Stimulated activated CD4-positive, alpha-beta T cell treated with anti-CD3 and anti-CD28 coated beads, Interleukin-12 subunit alpha, Interleukin-12 subunit beta, amount 100 ng/mL, for 24 hours (primary cell): ENCODE data around the gene TBL3.
"Not testable (repeated sequence)": the region's sequence is repeated elsewhere in the genome, so short reads cannot be mapped to it uniquely, and the experiment has no call there.

Experiments used
- DNase-seq, 2 experiments: peaks; one replicate each; pipeline ENCODE4 v3.0.0-alpha.2; 2020; ENCODE audit warnings: low read depth in 2 of 2

TBL3 gene

GRCh38 chr16:1998852-1999801 lies 27.3 kb downstream of the TBL3 start:
- DNase-seq: no peak

- DNase-seq: no peak
These were observed 28.1 kb downstream of the TBL3 start for GRCh38 chr16:1999866-2000514.

DNA sequence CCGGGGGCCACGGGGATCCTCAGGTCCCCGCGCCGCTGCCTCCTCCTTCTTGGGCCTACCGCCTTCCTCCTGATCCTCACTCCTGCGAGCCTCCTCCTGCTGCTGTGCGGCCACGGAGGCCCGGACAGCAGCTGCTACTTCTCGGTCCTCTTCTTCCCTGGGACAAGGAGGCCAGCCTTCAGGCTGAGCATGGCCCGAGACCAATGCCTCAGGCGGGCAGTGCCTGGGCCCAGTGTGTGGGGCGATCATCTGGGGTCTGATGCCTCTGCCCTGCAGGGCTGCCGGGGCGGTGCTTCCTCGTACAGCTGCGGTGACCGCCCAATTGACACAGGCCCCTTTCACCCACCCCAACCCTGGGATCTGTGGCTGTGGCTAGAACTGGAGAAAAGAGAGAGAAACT lies 29.2 kb downstream of the TBL3 start:
- no peak for DNase-seq

DNA sequence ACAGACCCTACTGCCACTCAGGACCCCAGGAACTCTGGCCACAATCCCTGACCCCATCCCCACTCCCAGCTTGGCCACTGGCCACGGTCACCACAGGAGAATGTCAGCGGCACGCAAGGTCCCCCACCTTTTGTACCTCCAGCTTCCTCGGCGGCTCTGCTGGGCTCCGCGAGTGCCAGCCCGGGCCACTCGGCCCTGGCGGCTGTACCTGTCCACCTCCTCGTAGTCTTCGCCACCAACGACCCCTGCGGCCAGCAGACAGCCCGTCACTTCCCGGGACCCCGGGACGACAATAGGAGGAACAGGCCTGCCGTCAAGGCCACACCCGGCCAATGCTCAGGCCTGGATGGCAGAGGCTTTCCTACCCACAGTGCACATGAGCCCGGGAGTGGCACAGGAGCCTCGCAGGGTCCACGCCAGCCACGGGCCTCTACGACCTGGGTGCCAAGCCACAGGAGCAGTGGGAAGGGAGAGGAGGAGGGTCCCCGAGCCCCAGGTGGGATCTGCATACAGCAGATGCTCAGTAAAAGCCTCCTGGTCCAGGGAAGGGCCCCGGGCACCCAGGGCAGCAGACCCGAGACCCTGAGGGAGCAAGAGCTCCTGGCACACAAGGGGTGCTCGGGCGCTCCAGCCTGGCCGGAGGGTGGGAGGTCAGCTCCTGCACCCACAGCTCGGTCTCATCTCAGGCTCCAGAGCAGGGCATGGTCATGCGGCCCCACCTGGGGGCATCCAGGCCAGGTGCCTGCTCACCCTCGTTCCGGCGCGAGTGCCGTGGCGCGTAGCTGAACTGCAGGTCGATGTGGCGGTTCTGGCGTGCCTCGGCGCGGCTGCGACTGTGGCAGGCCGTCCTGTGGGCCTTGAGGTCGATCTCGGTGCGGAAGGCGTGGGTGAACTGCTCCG lies 29.9 kb downstream of the TBL3 start:
- DNase-seq: no peak

DNA sequence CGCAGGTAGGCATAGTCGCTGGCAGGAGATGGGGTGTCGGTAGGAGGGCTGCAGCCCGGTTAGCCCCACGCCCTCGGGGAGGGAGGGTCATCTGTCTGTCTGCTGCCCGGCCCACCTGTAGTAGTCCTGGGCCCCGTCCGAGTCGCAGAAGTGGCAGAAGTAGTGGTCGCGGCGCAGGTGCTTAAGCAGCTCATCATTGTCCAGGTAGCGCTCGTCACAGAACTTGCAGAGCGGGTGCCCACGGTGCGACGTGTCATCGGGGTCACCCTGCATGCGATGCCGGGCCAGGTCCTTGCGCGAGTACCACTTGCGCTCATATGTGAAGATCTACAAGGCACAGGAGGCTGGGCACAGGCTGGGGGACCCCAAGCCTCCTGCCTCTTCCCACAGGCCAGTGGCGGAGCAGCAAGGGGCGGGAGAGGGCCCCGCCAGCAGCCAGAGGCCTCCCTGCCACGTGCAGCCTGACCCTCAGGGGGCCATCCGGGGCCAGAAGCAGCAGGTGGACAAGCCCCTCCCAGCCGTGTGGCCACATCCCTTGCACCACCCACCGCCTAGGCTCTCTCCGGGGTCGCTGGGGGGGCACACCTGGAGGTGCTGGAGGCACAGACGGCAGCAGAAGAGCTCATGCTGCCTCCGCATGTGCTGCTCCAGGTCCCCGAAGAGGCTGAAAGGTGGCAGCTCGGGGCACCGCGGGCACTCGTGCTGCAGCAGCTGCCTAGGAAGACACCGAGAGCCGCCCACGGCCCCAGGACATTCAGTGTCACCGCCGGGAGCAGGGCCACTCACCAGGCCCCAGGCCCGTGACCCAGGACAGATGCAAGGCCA lies 30.8 kb downstream of the TBL3 start:
- no peak for DNase-seq

- DNase-seq: no peak
These were observed 31.5 kb downstream of the TBL3 start for GRCh38 chr16:2003231-2003826.

DNA sequence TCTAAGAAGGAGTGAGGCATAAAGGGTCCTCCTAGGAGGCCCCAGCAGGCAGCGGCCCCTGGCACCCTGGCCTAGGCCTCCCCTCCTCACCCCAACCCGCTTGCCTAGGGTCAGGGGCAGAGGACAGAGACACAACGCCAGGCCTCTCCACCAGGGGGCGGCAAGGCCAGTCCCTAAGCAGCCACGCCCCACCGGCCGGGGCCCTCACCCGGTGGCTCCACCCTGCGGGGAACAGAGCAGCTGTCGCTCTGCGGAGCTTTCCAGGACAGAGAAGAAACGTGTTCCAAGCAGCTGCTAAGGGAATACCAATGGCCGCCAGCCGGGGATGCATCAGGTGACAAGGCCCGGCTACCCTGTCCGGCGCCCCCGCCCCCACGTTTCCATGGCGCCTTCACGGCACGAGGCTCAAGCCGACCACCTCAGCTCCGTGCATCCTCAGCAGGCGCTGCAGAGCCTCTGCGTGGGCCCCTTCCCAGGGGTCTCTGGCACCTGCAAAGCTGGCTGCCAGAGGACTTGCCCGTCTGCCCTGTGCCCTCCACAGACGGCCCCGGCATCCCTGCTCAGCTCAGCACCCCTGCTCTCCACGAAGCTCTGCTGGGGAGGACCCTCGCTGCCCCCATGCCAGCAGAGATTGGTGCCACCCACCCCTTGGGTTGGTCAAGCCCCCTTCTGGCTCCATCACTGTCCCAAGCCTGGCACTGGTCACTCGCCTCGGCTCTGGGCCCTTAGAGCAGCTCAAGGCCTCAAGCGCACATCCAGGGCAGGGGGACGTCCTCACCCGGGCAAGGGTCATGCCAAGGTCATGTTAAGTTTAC lies 32.2 kb downstream of the TBL3 start:
- DNase-seq: peak; percentile 66 to 91

- no peak for DNase-seq
These were observed 33.1 kb downstream of the TBL3 start for GRCh38 chr16:2004795-2005517.

GRCh38 chr16:2005646-2006045 lies 33.8 kb downstream of the TBL3 start:
- DNase-seq: no peak

- no peak for DNase-seq
These were observed 34.5 kb downstream of the TBL3 start for GRCh38 chr16:2006317-2006716.

DNA sequence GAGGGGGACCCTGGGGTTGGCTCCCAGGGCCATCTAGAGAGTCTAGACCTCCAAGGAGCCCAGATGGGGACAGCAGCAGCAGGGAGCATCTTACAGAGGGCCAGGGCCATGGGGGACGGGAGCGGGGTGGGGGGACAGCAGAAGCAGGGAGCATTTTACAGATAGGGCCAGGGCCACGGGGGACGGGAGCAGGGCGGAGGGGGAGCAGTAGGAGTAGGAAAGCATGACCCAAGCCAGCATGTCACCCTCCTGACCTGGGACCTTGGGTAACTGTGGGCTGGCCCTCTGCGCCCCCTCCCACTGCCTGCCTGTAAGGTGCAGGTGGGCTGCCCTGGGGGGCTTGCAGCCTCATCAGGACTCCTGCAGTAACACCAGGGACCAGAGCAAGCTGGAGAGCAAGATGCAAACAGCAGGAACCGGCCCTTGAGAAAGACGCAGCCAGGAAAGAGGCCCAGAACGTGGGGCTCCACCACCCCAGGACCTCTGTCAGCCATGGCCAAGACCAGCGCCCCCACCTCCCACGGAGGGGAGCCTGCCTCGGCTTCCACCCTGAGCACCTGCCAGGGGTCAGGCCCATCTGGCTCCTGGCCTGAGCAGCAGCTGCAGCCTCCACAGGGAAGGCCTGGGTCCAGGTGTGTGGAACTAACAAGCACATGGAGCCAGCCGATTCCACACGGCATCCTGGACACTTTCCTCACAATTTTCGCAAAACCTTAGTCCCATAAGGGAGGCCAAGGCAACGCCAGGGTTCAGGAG lies 35.4 kb downstream of the TBL3 start:
- no peak for DNase-seq

DNA sequence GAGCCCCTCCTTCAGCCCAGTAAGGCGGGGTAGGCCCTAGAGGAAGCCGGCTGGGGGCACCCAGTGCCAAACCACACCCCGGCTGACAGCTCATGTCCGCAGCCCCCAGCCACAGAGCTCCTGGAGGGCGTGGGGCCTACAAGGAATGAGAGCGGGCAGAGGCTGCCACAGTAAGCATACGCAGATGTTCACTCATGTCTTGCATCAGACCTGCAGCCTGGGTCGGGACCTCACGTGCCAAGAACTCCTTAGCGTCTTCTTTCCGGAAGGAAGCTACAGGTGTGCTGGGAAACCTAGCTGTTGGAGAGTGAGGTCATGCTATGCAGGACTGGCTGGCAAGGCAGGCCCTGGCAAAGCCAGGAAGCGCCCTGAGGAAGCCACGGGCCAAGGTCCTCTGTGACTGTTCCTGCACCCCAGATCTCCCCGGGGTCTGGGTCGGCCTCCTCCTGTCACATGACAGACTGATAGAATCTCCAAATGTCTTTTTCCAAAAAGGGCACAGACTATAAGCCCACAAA lies 36.2 kb downstream of the TBL3 start:
- no peak for DNase-seq

GRCh38 chr16:2008631-2009163 lies 36.8 kb downstream of the TBL3 start:
- DNase-seq: peak in 1 of 2 experiments; percentile 41

- DNase-seq: no peak
These were observed 37.4 kb downstream of the TBL3 start for GRCh38 chr16:2009164-2009711.

DNA sequence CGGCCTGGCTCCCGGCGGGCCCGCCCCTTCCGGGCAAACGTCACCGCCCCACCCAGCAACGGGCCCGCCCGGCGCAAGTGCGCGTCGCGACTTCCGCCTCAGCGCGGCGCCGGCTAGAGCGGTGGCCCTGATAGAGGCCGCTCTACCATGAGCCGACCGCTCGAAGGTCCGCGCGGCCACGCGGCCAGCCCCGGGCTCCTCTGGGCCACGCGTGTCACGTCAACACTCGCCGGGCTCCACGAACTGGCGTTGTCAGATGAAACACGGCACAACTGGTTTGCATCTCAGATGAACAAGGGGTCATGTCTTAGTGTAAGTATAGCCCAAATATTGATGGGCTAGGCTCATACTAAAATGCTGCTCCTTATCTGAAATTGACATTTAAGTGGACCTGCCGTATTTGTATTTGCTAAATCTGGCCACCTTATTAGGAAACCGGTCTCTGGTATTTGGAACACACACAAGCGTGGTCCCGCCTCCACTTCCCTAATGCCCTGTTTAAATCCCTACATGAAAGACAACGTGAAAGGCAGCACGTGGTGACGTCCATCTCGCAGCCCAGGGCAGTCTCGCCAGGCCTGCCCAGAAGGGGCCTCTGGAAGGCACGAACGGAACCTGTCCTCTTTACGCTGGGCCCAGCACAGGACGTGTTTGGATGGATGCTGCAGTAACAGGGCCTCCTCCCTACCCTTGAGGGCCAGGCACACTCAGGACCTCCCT lies 38.1 kb downstream of the TBL3 start, which contains the start of gene ZNF598:
Gene ZNF598, minus strand, starts transcription at position 31 of the 720 bp plus-strand sequence.
- DNase-seq: peak; percentile 59 to 69

DNA sequence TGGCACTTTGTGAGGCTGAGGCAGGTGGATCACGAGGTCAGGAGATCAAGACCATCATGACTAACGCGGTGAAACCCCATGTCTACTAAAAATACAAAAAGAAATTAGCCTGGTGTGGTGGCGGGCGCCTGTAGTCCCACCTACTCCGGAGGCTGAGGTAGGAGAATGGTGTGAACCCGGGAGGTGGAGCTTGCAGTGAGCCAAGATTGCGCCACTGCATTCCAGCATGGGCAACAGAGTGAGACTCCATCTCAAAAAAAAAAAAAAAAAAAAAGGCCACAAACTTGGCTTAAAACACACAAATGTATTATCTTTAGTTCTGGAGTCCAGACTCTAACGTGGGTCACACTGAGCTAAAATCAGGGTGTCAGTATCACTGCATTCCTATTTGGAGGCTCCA lies 39.9 kb downstream of the TBL3 start:
- DNase-seq: not testable (repeated sequence)

DNA sequence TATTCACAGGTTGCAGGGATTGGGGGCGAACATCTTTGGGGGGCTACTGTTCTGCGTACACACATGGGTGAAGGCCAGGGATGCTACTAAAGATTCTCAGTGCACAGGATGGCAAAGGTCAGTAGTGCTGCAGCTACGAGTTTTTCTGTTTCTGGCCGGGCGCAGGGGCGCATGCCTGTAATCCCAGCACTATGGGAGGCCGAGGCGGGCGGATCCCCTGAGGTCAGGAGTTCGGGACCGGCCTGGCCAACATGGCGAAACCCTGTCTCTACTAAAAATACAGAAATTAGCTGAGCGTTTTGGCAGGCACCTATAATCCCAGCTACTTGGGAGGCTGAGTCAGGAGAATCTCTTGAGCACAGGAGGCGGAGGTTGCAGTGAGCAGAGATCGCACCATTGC lies 41.7 kb downstream of the TBL3 start:
- no peak for DNase-seq
